Calu3 (cell line): ENCODE measurements around the gene MAP2K6. TPM values are rescaled to one million over a fixed set of nuclear protein-coding genes. Genes with fewer than 3 reads are reported as not detected.

Experiments
- BruUV-seq: library from RNA; stranded (reverse); fragments of 400-500 nt; replicated peaks from 2 replicates; lab custom pipeline; 2021; lab: Mats Ljungman, UMichigan
- CTCF ChIA-PET: fragments of 300-600 bp; sonication (Branson Sonifier 250); formaldehyde crosslinking; loops from one replicate; lab custom pipeline; 2022; ENCODE audit warnings: antibody characterized with exemption; lab: Charles Lee
- DNase-seq: peaks from one replicate; pipeline ENCODE4 v3.0.0; 2022
- H3K27ac Mint-ChIP-seq: one replicate; pipeline ENCODE4 v1.8.0; 2022; ENCODE audit warnings: mixed read lengths; ENCODE audit not compliant: unreplicated experiment
- H3K27me3 Mint-ChIP-seq: one replicate; pipeline ENCODE4 v1.8.0; 2022; ENCODE audit warnings: mixed read lengths; ENCODE audit not compliant: unreplicated experiment
- H3K36me3 Mint-ChIP-seq: one replicate; pipeline ENCODE4 v1.8.0; 2022; ENCODE audit warnings: mild to moderate bottlenecking, moderate library complexity, mixed read lengths; ENCODE audit not compliant: insufficient read depth, unreplicated experiment
- H3K4me1 Mint-ChIP-seq: one replicate; pipeline ENCODE4 v1.8.0; 2022; ENCODE audit warnings: mild to moderate bottlenecking, low read depth, mixed read lengths; ENCODE audit not compliant: unreplicated experiment
- H3K4me3 Mint-ChIP-seq: one replicate; pipeline ENCODE4 v1.8.0; 2022; ENCODE audit warnings: mild to moderate bottlenecking, low read depth, moderate library complexity, mixed read lengths; ENCODE audit not compliant: unreplicated experiment
- H3K9me3 Mint-ChIP-seq: one replicate; pipeline ENCODE4 v1.8.0; 2022; ENCODE audit warnings: low read depth, mixed read lengths; ENCODE audit not compliant: unreplicated experiment
- CTCF ChIP-seq: fragments of 200-600 bp; IDR thresholded peaks from one replicate; pipeline ENCODE4 v1.8.0; 2022; ENCODE audit warnings: antibody characterized with exemption; ENCODE audit not compliant: unreplicated experiment
- intact Hi-C: fragments of 100-400 bp; cut with micrococcal nuclease; formaldehyde crosslinking; loops from one replicate; pipeline ENCODE4 v1.10.0; 2022; ENCODE audit not compliant: unreplicated experiment
- total RNA-seq: library from RNA; stranded (reverse); gene quantifications from 2 replicates; pipeline ENCODE4 v1.2.3, GENCODE V29; 2022

MAP2K6 gene
- total RNA-seq, 1 experiment from 2014 or later, result 13.0 TPM

DNA sequence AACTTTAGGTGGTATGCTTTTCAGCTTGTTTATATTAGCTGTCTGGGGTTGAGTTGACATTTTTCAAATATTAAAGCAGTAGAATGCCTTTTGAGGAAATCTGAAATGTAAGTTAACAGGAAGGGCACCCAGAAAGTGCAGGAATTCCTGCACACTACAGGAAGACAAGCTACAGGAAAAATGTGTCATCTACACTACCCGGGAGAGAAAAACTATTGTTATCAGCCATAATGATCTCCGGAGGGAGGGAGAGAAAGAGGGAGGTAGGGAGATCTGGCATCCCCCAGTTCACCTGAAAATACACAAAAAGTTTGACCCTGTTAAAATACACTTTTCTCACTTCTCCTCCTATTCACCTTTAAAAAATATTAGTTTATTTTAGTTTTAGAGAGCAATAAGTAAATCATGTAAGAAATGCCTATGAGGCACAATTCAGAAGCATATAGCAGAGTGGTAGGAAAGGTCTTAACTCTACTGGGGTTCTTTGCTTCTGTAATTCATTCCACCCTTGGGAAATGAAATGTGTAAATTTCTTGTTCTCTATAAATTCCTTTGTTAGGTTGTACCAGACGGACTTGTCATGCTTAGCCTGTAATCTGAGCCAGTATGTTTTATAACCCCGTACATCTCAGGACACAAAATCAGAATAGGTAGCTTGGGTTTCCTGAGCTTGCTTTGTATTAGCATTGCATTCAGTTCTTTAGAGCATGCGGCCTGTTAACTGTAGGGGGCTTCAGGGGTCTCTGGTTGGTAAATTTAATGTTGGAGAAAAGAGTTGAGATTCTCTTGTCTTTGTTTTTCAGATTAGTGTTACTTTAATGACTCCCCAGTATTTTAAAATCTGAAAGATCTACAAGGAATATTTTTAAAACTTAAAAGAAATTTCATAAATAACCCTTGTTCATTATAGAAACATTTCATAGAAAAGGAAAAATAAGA, 3.3 kb downstream of the MAP2K6 start:
- intact Hi-C loops, result loop anchor here (5.0 kb wide), 1 partner anchor 84 kb away; no protein-coding TSS in a partner anchor
- BruUV-seq, result no TSS peak
- Mint-ChIP-seq H3K4me3 (no peak overlapping the region), H3K9me3 (no peaks in the 10 kb centered on the region), H3K4me1 (no peaks in the 10 kb centered on the region), H3K27ac (no peak overlapping the region), H3K36me3 (no peaks in the 10 kb centered on the region), H3K27me3 (no peaks in the 10 kb centered on the region)
- CTCF ChIA-PET, result interaction anchor here (0.8 kb wide), 1 partner anchor 357 kb away, joined by 3 read pairs; the partner anchor contains the start of gene ABCA9
- TF ChIP-seq CTCF, result no peak
- no peak for DNase-seq

DNA sequence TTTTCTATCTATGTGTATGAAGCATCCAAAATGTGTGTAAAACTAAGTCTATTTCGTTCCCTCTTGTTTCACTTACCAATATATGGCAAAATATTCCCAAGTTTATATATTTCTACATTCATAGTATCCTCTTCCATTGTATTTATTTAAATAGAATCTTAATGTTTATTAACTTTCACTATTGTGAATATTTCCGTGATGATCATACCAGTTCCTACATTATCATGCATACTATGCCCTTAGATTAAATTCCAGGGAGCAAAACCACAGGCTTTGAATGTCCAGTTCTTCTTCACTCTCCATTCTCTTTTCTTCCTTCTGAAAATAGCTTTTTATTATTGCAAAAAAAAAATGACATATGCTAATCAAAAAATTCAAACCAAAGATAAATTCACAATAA, 4.0 kb downstream of the MAP2K6 start:
- Mint-ChIP-seq H3K4me1 (no peaks in the 10 kb centered on the region), H3K27me3 (no peaks in the 10 kb centered on the region), H3K9me3 (no peaks in the 10 kb centered on the region), H3K36me3 (no peaks in the 10 kb centered on the region), H3K4me3 (no peak overlapping the region), H3K27ac (no peak overlapping the region)
- CTCF ChIA-PET, result interaction anchor here (0.8 kb wide), 1 partner anchor 358 kb away, joined by 3 read pairs; the partner anchor contains the start of gene ABCA9
- intact Hi-C loops, result loop anchor here (5.0 kb wide), 1 partner anchor 84 kb away; no protein-coding TSS in a partner anchor
- no peak for DNase-seq
- no TSS peak for BruUV-seq
- no peak for TF ChIP-seq CTCF

GRCh38 chr17:69423450-69423849, 9.0 kb downstream of the MAP2K6 start:
- no TSS peak for BruUV-seq
- no peak for TF ChIP-seq CTCF
- Mint-ChIP-seq H3K27me3 (no peaks in the 10 kb centered on the region), H3K27ac (no peak overlapping the region), H3K36me3 (no peaks in the 10 kb centered on the region), H3K4me3 (no peak overlapping the region), H3K9me3 (no peaks in the 10 kb centered on the region), H3K4me1 (no peaks in the 10 kb centered on the region)
- intact Hi-C loops, result no loop called here
- no peak for DNase-seq
- CTCF ChIA-PET, result no interaction called here

DNA sequence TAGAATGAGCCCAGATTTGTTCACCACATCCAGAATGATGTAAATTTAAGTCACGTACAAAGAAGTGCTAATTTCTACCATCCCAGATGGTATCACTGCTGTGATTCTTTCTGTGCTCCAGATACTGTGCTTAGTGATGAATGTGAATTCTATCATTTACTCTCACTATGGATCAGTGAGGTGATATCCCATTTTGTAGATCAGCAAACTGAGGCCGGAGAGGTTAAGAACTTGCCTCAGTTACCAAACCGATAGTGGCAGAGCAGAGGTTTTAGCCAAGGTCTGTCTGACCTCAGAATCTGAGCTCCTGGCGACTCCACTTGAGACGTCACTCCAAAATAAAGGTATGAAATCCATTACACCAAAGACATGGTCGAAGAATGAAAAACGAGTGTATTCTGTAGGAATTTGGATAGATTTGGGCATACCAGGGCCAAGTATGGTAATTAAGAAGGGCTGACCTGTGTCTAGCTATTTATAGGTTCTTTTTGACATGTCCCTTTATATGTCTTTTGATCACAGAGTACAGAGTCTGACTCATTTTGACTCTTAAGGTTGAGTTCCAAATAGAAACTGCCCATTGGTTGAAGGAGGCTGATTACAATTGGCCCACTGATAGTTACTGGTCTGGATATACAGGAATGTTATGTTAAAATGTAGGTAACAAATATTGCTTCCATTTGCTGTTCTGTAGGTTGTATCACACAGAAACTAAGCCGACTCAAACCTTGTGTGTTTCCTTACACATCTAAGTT, 10.0 kb downstream of the MAP2K6 start:
- H3K4me3 Mint-ChIP-seq, result no peak overlapping the region
- no peak for TF ChIP-seq CTCF
- H3K36me3 Mint-ChIP-seq, result no peaks in the 10 kb centered on the region
- no peaks in the 10 kb centered on the region for H3K9me3 Mint-ChIP-seq
- no peak overlapping the region for H3K27ac Mint-ChIP-seq
- BruUV-seq, result no TSS peak
- peaks cover 7% of the 10 kb centered on the region for H3K4me1 Mint-ChIP-seq
- CTCF ChIA-PET, result no interaction called here
- no peaks in the 10 kb centered on the region for H3K27me3 Mint-ChIP-seq
- no peak for DNase-seq
- intact Hi-C loops, result no loop called here
